BE2C (cell line): ENCODE measurements around the gene COL15A1.

Experiments used
- DNase-seq: peaks from one replicate; pipeline ENCODE4 v3.0.0-alpha.2; 2020
- H3K27me3 ChIP-seq: fragments of 250-450 bp; sonication (Bioruptor Pico); 2 replicates; pipeline ENCODE4 v1.5.1; 2020; ENCODE audit warnings: mild to moderate bottlenecking
- H3K36me3 ChIP-seq: fragments of 250-450 bp; sonication (Bioruptor Pico); 2 replicates; pipeline ENCODE4 v1.5.1; 2020; ENCODE audit warnings: mild to moderate bottlenecking
- H3K4me1 ChIP-seq: fragments of 250-450 bp; sonication (Bioruptor Pico); 2 replicates; pipeline ENCODE4 v1.5.1; 2020
- H3K4me3 ChIP-seq: 2 replicates; pipeline ENCODE4 v1.5.1; 2011; ENCODE audit warnings: low read depth, low read length
- H3K9me3 ChIP-seq: fragments of 250-450 bp; sonication (Bioruptor Pico); 2 replicates; pipeline ENCODE4 v1.5.1; 2020
- TF ChIP-seq, protein P1 (sequence below): IDR thresholded peaks from 2 replicates; pipeline ENCODE4 v1.5.1; 2012; ENCODE audit warnings: mild to moderate bottlenecking, low read depth, low read length

The COL15A1 gene

DNA sequence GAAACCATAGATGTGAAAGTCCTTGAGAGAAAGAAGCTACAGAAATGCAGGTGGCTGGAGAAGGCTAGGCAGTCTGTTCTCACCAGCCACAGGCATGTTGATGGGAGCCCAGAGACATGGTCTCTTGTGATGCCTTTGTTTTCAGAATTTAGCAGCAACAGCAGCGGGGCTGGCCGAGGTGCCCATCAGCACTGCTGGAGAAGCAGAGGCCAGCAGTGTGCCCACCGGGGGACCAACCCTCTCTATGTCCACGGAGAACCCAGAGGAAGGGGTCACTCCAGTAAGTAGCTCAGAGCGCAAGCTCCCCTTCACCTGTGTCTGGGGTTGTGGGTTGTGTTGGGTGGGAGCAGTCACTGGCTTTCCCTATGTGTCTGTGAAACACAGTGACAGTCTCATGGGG, 59.6 kb downstream of the COL15A1 start:
- no peaks in the 10 kb centered on the region; the same call in 1 of the 2 replicates for H3K9me3 ChIP-seq
- no peak overlapping the region for H3K4me3 ChIP-seq
- no peak for DNase-seq
- TF ChIP-seq, protein P1, sequence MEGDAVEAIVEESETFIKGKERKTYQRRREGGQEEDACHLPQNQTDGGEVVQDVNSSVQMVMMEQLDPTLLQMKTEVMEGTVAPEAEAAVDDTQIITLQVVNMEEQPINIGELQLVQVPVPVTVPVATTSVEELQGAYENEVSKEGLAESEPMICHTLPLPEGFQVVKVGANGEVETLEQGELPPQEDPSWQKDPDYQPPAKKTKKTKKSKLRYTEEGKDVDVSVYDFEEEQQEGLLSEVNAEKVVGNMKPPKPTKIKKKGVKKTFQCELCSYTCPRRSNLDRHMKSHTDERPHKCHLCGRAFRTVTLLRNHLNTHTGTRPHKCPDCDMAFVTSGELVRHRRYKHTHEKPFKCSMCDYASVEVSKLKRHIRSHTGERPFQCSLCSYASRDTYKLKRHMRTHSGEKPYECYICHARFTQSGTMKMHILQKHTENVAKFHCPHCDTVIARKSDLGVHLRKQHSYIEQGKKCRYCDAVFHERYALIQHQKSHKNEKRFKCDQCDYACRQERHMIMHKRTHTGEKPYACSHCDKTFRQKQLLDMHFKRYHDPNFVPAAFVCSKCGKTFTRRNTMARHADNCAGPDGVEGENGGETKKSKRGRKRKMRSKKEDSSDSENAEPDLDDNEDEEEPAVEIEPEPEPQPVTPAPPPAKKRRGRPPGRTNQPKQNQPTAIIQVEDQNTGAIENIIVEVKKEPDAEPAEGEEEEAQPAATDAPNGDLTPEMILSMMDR: no peak
- no peaks in the 10 kb centered on the region for H3K4me1 ChIP-seq
- H3K36me3 ChIP-seq: no peaks in the 10 kb centered on the region
- H3K27me3 ChIP-seq: peaks cover 5% of the 10 kb centered on the region

DNA sequence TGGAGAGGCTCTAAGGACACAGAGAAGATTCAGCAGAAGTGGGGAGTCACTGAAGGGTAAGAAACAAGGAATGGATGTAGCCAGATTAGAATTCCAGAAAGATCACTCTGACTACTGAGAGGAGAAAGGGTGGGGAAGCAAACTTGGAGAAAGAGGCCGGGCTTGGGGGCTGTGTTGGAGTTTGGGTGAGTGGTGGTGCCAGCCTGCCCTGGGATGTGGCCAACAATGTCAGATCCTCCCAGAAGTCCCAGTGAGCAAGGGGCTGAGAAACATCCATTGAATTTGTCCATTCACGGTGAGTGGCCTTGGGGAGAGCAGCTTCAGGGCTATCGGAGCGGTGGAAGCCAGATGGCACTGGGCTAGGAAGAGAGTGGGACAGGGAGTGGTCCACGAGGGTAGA, 60.4 kb downstream of the COL15A1 start:
- TF ChIP-seq, protein P1: no peak
- no peak overlapping the region for H3K4me3 ChIP-seq
- no peaks in the 10 kb centered on the region; the same call in 1 of the 2 replicates for H3K9me3 ChIP-seq
- DNase-seq: no peak
- no peaks in the 10 kb centered on the region for H3K36me3 ChIP-seq
- H3K4me1 ChIP-seq: no peaks in the 10 kb centered on the region
- no peaks in the 10 kb centered on the region for H3K27me3 ChIP-seq

DNA sequence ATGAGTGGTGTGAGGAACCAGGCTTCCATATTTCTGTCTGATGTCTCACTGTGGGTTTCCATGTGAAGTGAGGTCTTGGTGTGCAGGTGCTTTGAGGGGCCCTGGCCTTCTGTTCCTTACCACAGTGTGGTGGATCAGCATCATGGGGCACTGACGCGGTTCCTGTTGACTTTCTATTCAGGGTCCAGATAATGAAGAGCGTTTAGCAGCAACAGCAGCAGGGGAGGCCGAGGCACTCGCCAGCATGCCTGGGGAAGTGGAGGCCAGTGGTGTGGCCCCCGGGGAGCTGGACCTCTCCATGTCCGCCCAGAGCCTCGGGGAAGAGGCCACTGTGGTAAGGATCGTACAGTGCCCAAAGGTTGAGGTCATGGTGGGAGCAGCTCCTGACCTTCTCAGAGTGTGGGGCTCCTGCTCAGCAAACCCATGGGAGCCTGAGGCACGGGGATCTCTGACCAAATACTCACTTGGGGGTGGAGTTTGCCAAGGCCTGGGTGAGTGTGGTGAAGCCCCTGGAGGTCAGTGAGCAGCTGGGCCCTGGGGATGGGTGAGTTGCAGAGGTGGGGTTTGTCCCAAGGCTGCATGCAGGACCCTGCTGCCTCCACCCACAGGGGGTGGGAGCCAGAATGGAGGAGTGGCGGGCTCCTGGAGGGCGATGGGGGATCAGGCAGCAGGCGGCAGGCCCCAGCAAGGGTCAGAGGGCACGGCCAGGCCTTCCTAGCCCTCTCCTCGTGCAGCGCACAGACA, 61.2 kb downstream of the COL15A1 start:
- Histone ChIP-seq H3K27me3 (no peaks in the 10 kb centered on the region), H3K4me1 (no peaks in the 10 kb centered on the region), H3K9me3 (no peaks in the 10 kb centered on the region; the same call in 1 of the 2 replicates), H3K4me3 (no peak overlapping the region), H3K36me3 (no peaks in the 10 kb centered on the region)
- TF ChIP-seq, protein P1: no peak
- no peak for DNase-seq

DNA sequence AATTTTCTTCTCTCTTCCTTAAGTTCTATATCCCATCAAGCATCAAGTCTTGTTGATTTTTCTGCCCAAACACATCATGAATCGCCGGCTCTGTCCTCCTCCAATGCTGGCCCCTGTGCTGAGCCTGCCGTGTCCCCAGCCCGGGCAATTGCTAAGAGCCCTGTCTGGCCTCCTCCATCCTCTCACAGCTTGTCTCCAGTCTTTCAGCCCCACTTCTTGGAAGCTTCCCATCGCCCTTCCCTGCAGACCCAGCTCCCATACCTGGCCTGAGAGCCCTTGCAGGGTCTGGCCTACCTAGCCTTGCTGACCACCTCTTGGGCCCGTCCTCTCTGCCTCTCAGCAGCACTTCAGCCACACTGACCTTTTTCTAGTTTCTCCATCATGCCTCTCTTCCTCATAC, 61.9 kb downstream of the COL15A1 start:
- H3K36me3 ChIP-seq: no peaks in the 10 kb centered on the region
- DNase-seq: no peak
- no peak overlapping the region for H3K4me3 ChIP-seq
- TF ChIP-seq, protein P1: no peak
- H3K9me3 ChIP-seq: peaks cover 3% of the 10 kb centered on the region; the same call in 1 of the 2 replicates
- no peaks in the 10 kb centered on the region for H3K4me1 ChIP-seq
- no peaks in the 10 kb centered on the region for H3K27me3 ChIP-seq

DNA sequence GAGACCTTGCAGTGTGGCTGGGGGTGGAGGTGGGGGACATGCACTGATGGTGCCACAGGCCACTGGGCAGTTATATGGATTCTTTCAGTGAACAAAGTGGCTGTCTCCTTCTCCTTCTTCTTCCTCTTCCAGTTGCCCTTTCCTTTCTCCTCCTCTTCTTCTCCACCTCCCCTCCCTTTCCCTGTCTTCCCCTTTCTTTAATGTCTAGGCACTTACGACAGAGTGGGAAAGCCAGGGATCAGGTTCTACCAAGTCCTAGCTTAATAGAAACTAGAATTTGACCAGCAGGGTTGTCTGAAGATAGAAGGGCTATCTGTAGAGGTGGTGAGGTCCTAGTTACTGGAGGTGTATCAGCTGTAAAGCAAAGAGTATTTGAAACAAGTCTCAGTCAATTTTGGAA, 62.8 kb downstream of the COL15A1 start:
- Histone ChIP-seq H3K4me3 (no peak overlapping the region), H3K36me3 (no peaks in the 10 kb centered on the region), H3K9me3 (peaks cover 4% of the 10 kb centered on the region; the same call in 1 of the 2 replicates), H3K4me1 (no peaks in the 10 kb centered on the region), H3K27me3 (no peaks in the 10 kb centered on the region)
- DNase-seq: no peak
- TF ChIP-seq, protein P1: no peak

DNA sequence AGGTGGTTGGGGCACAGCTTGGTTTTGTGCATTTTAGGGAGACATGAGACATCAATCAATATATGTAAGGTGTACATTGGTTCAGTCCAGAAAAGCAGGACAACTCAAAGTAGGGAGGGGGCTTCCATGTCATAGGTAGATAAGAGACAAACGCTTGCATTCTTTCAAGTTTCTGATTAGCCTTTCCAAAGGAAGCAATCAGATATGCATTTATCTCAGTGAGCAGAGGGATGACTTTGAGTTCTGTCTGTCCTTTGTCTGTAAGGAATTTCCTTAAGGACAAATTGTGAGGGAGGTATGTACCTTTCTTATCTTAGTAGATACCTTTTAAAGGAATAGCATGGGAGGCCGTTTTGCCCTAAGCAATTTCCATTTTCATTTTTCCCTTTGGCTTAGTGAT, 63.3 kb downstream of the COL15A1 start:
- TF ChIP-seq, protein P1: no peak
- H3K27me3 ChIP-seq: no peaks in the 10 kb centered on the region
- no peak for DNase-seq
- no peaks in the 10 kb centered on the region for H3K4me1 ChIP-seq
- H3K9me3 ChIP-seq: peaks cover 4% of the 10 kb centered on the region; the same call in 1 of the 2 replicates
- no peak overlapping the region for H3K4me3 ChIP-seq
- H3K36me3 ChIP-seq: no peaks in the 10 kb centered on the region
